GM19328 (cell line): Measurements from ENCODE around the gene PIK3C2G.
"Not testable (repeated sequence)": the region's sequence is repeated elsewhere in the genome, so short reads cannot be mapped to it uniquely, and the experiment has no call there.

Experiments used
- ATAC-seq: cut with Tn5 transposase; IDR thresholded peaks from one replicate; pipeline ENCODE4 v1.9.1; 2021; ENCODE audit warnings: mild to moderate bottlenecking, moderate library complexity; ENCODE audit not compliant: unreplicated experiment

PIK3C2G gene, protein sequence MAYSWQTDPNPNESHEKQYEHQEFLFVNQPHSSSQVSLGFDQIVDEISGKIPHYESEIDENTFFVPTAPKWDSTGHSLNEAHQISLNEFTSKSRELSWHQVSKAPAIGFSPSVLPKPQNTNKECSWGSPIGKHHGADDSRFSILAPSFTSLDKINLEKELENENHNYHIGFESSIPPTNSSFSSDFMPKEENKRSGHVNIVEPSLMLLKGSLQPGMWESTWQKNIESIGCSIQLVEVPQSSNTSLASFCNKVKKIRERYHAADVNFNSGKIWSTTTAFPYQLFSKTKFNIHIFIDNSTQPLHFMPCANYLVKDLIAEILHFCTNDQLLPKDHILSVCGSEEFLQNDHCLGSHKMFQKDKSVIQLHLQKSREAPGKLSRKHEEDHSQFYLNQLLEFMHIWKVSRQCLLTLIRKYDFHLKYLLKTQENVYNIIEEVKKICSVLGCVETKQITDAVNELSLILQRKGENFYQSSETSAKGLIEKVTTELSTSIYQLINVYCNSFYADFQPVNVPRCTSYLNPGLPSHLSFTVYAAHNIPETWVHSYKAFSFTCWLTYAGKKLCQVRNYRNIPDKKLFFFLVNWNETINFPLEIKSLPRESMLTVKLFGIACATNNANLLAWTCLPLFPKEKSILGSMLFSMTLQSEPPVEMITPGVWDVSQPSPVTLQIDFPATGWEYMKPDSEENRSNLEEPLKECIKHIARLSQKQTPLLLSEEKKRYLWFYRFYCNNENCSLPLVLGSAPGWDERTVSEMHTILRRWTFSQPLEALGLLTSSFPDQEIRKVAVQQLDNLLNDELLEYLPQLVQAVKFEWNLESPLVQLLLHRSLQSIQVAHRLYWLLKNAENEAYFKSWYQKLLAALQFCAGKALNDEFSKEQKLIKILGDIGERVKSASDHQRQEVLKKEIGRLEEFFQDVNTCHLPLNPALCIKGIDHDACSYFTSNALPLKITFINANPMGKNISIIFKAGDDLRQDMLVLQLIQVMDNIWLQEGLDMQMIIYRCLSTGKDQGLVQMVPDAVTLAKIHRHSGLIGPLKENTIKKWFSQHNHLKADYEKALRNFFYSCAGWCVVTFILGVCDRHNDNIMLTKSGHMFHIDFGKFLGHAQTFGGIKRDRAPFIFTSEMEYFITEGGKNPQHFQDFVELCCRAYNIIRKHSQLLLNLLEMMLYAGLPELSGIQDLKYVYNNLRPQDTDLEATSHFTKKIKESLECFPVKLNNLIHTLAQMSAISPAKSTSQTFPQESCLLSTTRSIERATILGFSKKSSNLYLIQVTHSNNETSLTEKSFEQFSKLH (N-terminal part only)

GRCh38 chr12:18261273-18261672 lies at the start of gene PIK3C2G:
PIK3C2G (plus strand) TSS chr12:18261518; CDS start chr12:18282082, 20,564 bp downstream.
- no peak for ATAC-seq

DNA sequence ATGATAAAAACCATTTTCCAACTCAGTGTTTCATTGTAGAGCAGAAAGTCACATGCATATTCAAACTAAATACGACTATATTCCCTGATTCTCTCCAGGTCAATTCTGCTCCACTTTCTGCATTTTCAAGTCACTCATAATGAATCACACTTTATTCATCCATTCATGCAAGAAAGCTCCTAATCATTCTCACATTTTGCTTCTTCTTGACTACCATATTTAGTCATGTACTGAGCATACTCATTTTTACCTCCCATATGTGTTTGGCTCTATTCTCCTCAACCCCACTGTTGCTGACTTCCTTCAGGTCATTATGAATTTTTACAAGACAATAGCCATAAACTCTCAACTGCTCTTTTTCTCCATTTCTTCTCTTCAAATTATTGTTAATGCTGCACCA lies 43.4 kb upstream of the PIK3C2G start:
- ATAC-seq: no peak

- ATAC-seq: no peak
Observed at GRCh38 chr12:18221726-18222125, 39.6 kb upstream of the PIK3C2G start.

- ATAC-seq: no peak
Observed at GRCh38 chr12:18222699-18223098, 38.6 kb upstream of the PIK3C2G start.

DNA sequence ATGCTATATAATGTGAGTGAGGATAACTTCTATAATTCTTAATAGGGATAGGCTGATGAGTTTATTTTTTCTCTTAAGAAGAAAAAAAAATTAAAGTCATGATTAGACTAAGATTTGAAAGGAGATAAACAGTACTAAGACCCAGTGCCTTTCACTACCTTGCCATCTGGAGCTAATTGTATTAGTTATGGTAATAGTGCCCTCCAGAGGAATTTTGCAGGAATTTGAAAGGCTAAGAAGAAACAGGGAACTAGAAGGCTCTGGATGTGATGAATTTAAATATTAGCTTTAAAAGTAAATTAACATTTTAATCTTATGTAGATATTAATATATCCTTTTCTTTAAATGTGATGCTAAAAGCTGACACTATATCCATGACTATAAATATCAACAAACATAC lies 36.6 kb upstream of the PIK3C2G start:
- ATAC-seq: no peak

DNA sequence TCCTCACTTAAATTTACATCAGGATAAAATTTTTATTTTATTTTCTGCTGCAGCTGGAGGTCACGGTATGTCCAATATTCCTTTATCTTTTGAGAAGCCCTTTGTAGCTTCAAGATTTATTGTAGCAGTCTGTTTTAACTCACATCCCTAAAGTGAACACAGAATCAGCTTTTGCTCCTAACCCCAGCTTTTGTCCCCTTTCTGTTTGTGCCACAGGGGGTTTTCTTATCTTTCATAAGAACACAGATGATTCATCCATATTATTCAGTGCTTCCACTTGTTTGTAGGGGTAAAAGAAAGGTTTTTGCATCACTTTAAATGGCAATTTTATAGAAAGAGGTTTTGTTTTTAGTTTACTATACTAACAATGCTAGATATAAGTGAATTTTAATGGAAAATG lies 21.8 kb upstream of the PIK3C2G start:
- ATAC-seq: no peak

GRCh38 chr12:18242380-18243089 lies 18.8 kb upstream of the PIK3C2G start:
- ATAC-seq: no peak

- no peak for ATAC-seq
Observed at GRCh38 chr12:18243238-18243637, 18.1 kb upstream of the PIK3C2G start.

GRCh38 chr12:18246066-18246465 lies 15.3 kb upstream of the PIK3C2G start:
- no peak for ATAC-seq

DNA sequence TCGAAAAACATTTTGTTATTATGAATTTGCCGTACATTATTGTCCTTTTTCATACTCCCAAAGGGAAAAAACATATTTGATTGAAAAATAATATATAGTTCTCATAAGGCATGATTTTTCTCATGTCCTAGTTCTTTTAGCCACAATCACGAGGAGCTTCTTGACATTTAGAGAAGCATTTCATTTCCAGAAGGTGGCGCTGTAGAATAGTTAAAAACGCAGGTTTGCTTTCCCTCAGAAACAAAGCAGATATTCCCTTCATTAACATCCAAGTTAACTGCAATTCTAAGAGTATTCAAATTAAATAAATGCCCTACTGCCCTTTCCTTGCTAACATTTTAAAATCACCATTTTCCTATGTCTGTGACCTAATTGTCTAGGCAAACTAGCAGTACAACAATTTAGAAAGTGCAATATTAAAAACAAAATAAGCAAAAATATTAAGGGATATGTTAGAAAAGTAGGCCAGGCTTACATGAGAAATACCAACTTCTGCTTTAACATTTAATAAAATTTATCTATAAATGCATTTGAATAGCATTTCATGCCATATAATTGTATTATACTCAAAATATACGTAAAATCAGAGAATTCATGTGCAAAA lies 10.9 kb upstream of the PIK3C2G start:
- ATAC-seq: no peak

DNA sequence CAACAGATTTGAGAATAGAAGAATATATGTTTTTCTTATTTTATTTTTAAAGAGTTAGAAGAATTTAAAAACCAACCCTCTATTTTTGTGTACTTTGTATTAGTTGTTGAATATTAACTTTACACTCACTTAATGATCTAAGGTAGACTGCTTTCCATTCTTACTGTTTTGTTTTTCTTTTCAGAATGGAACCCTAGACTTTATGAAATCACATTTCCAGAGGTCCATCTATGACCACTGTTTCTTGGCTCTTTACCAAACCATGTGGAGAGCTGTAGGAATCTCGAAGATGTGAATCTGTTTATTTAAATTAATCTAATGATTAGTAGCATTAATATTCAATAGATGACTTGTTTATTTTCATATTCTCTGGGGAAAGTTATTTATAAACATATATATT lies 7.2 kb upstream of the PIK3C2G start:
- no peak for ATAC-seq

DNA sequence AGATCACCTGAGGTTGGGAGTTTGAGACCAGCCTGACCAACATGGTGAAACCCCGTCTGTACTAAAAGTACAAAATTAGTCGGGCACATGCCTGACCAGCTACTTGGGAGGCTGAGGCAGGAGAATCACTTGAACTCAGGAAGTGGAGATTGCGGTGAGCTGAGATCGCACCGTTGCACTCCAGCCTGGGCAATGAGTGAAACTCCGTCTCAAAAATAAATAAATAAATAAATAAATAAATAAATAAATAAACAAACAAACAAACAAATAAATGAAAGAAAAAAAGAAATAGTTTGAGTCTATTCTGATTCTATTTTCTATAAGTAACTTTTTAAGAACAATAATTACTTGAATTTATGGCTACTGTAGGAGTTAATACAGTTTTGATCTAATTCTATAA lies 6.3 kb upstream of the PIK3C2G start:
- ATAC-seq: not testable (repeated sequence)

DNA sequence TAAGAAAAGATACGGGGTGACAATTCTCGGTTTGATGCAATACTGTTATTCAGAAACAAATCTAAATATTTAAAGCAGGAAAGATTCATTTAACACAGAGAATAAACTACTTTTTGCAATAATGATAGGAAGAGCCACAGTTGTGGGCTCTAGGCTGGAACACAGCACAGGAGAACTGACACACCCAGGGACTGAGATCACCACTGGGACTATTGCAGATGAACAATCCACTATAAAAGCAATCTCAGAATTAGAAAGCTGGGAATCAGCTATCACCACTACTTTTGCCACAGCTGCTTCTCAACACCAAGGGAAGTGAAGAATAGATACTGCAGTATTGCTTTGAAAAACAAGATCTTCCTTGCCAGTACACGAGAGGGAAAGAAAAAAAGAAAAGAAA lies 4.1 kb upstream of the PIK3C2G start:
- ATAC-seq: no peak

- ATAC-seq: no peak
Observed at GRCh38 chr12:18258929-18259328, 2.4 kb upstream of the PIK3C2G start.

- no peak for ATAC-seq
Observed at GRCh38 chr12:18259906-18260682, 1.2 kb upstream of the PIK3C2G start.

DNA sequence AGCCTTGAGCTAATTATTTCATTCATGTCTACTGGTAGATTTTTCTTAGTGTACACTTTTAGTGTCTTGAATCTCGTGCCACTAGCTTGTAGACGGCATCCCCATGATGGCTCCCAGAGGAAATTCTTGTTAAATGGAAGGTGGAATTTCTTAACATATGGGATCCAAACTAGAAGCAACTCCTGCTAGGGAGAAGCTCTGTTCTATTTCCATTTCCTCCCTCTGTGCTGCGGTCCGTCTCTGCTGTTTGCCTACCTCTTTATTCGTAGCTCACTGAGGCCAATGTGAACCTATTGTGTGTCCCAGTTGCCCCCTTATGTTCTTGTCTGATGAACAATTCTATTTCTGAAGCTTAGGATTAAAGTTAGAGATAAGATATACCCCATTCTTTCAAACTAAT lies 588 bp downstream of the PIK3C2G start:
- no peak for ATAC-seq

GRCh38 chr12:18262514-18262913 lies 1.2 kb downstream of the PIK3C2G start:
- no peak for ATAC-seq

DNA sequence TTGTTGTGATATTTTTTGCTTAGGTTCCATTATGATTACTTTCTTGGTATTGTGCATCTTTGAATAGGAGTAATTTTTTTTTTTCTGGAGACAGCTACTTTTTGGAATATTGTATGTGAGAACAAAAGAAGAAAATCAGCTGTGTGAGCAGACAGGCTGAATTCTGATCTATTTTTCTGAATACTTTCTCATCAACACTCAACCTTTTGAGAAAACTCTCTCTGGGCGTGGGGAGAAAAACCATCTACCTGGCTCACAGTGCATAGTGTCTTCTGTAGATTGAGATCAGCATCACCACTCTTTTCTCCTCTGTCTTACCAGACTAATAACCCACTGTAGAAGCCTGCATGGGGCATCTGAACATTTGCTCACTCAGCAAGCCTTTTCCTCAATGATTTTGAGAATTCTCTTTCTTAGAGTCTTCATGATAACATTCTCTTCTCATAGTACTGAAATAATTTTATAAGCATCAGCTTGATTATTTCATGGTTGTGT lies 3.3 kb downstream of the PIK3C2G start:
- no peak for ATAC-seq

DNA sequence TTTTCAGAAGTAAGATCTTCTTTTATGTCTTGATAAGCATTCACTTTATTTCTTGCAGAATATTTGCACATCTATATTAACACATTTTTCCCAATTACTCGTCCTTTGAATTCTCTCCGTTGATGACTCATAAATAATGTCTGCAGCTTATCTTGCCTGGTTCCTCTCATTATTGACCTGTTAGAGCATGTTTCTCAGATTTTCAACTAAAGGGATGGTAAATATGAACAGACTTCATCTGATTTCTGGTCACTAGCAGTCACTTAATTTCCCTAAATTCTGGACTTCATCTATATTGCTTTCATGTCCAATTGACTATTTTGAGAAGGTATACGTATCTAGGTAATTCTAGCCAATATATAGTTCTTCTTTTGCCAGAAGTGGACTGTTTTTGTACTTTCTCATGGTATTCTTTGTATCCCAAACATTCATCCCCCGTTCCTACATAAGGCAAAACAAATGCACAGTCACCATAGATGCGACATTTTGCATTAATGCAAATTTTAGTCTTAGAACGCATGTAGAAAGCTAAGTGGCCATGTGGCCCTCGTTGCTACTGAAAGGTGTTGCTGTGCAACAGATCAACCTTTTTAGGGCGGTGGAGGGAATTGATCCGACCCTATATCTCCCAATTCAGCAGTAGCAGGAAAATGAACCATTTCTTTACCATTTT lies 6.2 kb downstream of the PIK3C2G start:
- no peak for ATAC-seq
